Activated CD4-positive, alpha-beta T cell treated with anti-CD3 and anti-CD28 coated beads for 24 hours (primary cell): ENCODE measurements around the gene PEX7.
"Not testable (repeated sequence)": the region's sequence is repeated elsewhere in the genome, so short reads cannot be mapped to it uniquely, and the experiment has no call there.

Experiments
- DNase-seq, 2 donors: peaks; one replicate each; pipeline ENCODE4 v3.0.0-alpha.2; 2020; ENCODE audit warnings: low read depth in 2 of 2

PEX7 gene

GRCh38 chr6:136895901-136896300 is 73.5 kb downstream of the PEX7 start:
- no peak for DNase-seq

DNA sequence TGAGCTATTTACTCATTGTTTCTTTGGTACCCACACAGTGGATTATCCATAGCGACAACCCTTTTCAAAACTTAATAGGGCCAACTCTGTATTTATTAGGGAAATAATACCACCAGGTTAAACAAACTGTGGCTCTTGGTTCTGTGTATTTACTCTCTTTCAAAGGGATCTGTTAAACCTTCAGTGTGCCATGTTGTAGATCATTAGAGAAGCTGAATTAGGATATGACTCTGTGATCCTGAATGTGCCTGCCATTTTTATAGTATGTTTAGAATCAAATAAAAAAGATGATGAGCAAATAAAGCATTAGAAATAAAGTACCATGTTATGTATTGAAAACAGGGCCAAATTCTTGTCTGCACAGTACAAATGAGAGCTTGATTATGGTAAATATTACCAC is 74.7 kb downstream of the PEX7 start:
- no peak for DNase-seq

DNA sequence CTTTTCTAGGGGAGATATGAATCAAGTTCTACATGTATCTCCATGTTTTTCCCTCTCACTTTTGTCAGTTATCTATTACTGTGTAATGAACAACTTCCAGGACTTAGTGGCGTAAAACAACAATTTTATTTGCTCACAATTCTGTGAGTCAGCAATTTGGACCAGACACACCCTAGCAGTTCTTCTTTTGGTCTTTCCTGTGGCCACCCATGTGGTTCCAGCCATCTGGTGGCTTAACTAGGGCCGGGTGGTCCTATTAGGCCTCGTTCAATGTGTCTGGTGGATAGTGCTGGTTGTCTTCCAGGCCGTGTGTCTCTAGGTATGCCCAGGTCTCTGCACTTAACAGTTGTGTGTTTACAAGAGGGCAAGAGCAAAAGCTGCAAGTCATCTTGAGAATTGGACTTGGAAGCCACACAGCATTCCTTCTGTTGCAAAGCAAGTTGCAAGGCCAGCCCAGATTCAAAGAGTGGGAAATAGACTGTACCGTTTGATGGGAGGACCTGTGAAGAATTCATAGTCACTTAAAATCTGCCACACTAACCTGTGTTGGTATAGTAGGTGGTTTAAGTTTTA is 78.9 kb downstream of the PEX7 start:
- DNase-seq: no peak

- not testable (repeated sequence) for DNase-seq
Observed at GRCh38 chr6:136904477-136904876, 82.1 kb downstream of the PEX7 start.

DNA sequence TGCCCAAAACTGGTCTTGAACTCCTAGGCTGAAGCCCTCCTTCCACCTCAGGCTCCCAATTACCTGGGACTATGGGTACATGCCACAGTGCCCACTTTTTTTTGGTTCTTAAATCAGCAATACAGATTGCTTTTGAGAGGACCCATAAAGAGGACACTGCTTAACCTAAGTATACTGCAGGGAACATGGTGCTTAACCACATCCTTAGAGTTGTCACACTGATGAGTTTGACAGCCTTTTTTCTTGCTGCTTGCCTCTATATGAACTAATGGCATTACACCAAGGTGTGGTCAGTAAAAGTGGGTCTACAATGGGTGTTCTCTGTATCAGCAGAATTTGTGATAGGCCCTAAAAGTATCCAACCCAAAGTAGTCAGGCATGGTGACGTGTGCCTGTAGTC is 92.6 kb downstream of the PEX7 start:
- DNase-seq: no peak

- DNase-seq: no peak
Observed at GRCh38 chr6:136918706-136919105, 96.3 kb downstream of the PEX7 start.

- no peak for DNase-seq
Observed at GRCh38 chr6:136920216-136920615, 97.8 kb downstream of the PEX7 start.

- DNase-seq: no peak
Observed at GRCh38 chr6:136920671-136921380, 98.4 kb downstream of the PEX7 start.

GRCh38 chr6:136921381-136921935 is 99.1 kb downstream of the PEX7 start:
- DNase-seq: no peak

- DNase-seq: no peak
Observed at GRCh38 chr6:136921936-136922684, 99.7 kb downstream of the PEX7 start, which contains the start of gene SLC35D3. Gene SLC35D3 (plus strand): TSS chr6:136922301. CDS start chr6:136922429, 128 bp downstream.

GRCh38 chr6:136922685-136923006 is 100.3 kb downstream of the PEX7 start:
- no peak for DNase-seq

DNA sequence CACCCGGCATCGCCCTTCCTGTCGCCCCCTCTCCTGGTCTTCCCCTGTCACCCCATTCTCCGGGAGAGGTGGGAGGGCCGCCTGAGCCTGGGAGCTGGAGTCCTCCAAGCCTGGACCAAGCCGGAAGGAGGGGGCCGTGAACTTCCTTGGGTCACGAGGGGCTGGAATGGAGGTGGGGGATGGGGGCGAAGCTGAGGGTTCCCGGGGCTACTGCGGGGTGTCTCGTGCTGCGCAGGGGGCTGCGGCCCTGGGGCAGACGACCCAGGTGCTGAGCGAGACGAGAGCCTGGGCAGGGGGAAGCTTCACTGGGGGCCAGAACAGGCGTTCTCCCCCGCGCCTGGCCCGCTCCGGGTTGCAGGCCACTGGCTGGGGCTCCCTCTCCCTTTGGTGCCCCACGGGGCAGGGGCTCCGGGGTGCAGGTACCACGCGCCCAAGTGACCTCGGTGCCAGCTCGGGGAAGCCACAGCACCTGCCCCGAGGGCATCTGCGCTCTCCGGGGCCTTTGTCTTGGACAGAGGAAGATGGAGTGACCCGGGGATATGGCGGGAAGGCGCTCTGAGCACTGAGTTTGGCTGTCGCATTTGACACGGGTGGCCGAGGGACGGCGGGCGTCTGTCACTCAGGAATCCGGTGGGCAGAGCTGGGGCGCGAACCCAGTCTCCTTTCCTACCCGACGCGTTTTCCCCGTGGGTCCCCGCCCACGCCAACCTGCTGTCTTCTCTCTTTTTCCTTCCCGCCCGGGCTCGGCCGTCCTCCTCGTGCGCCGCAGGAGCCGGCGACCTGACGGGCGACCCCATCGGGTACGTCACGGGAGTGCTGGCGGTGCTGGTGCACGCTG is 100.9 kb downstream of the PEX7 start:
- no peak for DNase-seq

- DNase-seq: no peak
Observed at GRCh38 chr6:136923954-136924673, 101.7 kb downstream of the PEX7 start.

- DNase-seq: no peak
Observed at GRCh38 chr6:136926383-136926782, 104.0 kb downstream of the PEX7 start.

DNA sequence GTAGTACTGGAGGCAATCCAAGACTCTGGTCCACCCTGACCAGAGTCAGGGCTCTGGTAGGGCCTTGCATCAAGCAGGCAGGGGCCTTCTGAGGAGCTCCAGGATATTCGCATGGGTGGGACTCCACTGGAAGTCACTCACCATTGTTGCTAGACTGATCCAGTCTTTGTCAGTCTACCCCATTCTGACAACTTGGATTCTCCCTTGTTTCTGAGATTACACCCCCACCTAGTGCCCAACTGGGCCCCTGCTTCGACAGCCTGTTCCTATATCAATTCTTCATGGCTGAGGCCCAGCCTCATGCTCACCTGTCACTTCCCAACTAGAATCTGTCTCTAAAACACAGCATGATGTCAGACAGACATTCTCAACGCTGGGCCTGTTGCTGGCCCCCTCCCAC is 104.9 kb downstream of the PEX7 start:
- DNase-seq: no peak

DNA sequence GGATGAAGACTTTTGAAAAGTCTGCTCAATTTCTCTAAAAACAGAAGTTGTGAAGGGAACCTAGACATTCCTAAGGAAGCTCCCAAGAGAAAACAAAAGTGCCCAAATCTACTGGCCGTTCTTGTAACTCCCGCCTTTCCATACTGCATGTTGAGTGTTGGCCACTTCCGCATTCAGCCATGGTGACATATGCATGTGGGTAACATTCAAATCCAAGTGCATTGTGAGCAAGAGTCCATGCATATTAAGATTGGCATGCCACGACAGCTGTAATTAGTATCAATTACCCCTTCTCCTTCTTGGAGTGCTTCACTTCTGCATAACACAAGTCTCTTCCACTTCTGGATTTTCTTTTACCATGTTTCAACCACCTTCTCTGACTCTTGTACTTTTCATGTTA is 108.1 kb downstream of the PEX7 start:
- no peak for DNase-seq

- no peak for DNase-seq
Observed at GRCh38 chr6:136932599-136932998, 110.2 kb downstream of the PEX7 start.

DNA sequence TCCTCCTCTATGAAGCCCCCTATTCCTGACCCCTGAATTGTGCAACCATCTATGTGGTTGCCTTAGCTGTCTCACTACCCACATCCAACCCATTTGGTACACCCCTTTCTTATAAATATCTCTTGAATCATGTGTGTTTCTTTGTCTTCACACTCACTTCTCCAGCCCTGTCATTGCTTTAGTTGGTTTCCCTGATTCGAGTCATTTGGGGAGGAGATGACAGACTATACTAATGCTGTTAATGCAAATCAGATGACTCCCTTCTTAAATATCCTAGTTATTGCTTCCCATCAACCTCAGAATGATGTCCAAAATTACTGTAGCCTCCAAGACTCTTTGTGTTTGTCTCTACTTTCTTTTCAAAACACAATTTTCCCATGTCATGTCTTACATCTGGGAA is 122.7 kb downstream of the PEX7 start:
- DNase-seq: no peak

DNA sequence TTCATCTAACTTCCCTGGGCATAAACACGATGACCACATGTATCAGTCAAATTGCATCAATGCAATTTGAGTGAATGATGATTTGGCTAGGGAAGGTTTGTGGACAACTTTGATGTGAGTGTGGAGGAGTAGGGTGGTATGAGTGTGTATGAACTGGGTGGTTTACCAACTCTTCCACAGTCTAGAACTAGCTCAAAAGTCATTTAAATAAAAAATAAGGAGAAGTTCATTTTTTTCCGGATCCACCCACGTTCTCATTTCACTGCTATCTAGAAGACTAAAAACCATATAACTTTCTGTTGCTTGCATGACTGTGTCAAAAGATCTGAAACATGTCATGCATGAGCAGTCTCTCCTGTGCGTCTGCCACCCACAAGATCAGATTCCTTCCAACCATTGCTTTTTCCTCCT is 123.3 kb downstream of the PEX7 start:
- DNase-seq: no peak

DNA sequence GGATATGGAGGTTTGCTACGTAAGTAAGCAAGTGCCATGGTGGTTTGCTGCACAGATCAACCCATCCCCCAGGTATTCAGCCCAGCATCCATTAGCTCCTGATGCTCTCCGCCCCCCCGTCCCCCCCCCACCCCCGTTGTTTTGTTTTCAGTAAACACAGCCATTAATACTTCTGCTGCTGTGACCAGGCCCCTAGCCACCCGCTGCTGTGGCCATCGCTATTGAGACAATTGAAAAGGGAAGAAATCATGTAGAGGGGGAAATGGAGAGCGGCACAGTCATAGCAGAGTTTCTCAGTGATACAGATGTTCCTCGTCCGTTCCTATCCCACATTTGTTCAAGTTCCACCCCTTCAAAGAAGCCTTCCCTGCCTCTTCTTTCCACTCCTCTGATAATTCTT is 124.6 kb downstream of the PEX7 start:
- no peak for DNase-seq

DNA sequence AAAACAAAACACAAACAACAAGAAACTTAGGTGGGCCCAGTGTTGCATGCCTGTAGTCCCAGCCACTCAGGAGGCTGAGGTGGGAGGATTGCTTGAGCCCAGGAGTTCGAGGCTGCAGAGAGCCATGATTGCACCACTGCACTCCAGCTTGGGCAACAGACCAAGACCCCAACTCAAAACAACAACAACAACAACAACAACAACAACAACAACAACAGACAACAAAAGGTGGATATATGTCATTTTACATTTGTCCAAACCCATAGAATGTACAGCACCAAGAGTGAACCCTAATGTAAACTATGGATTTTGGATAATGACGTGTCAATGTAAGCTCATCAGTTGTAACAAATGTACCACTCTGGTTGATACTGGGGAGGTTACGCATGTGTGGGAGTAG is 127.6 kb downstream of the PEX7 start:
- not testable (repeated sequence) for DNase-seq
